Astrocyte (in vitro differentiated cells and primary cell): ENCODE measurements around the gene INSIG2. TPM values are rescaled to one million over a fixed set of nuclear protein-coding genes. Genes with fewer than 3 reads are reported as not detected.
A peak's percentile ranks its signal among the peaks of the same experiment; 100 is the strongest.

Source experiments
- DNase-seq: peaks from one replicate; pipeline ENCODE4 v3.0.0-alpha.2; 2010; ENCODE audit warnings: low read depth
- FAIRE-seq: peaks from 2 replicates; lab custom pipeline; 2011; peaks lifted over from hg19 to GRCh38; lab: Jason Lieb, UNC
- H2AFZ ChIP-seq: 2 replicates; pipeline ENCODE4 v1.6.0; 2012; ENCODE audit warnings: low read depth, low read length, inconsistent platforms
- H3K27ac ChIP-seq: 2 replicates; pipeline ENCODE4 v1.5.1; 2011; ENCODE audit warnings: low read depth, low read length, inconsistent platforms
- H3K27me3 ChIP-seq: 2 replicates; pipeline ENCODE4 v1.6.0; 2011; ENCODE audit warnings: low read length, inconsistent platforms; ENCODE audit not compliant: insufficient read depth
- H3K36me3 ChIP-seq: 2 replicates; pipeline ENCODE4 v1.5.1; 2011; ENCODE audit warnings: low read length, inconsistent platforms; ENCODE audit not compliant: insufficient read depth
- H3K4me1 ChIP-seq: 2 replicates; pipeline ENCODE4 v1.5.1; 2011; ENCODE audit warnings: low read length, inconsistent platforms; ENCODE audit not compliant: insufficient read depth
- H3K4me2 ChIP-seq: 2 replicates; pipeline ENCODE4 v1.6.0; 2012; ENCODE audit warnings: low read length, inconsistent platforms
- H3K4me3 ChIP-seq: 2 replicates; pipeline ENCODE4 v1.5.1; 2011; ENCODE audit warnings: low read depth, mild to moderate bottlenecking, low read length, inconsistent platforms; ENCODE audit not compliant: insufficient read depth
- H3K79me2 ChIP-seq: 2 replicates; pipeline ENCODE4 v1.6.0; 2012; ENCODE audit warnings: mild to moderate bottlenecking, low read length, inconsistent platforms; ENCODE audit not compliant: insufficient read depth
- H3K9ac ChIP-seq: 2 replicates; pipeline ENCODE4 v1.6.0; 2012; ENCODE audit warnings: mild to moderate bottlenecking, low read length, inconsistent platforms
- H3K9me3 ChIP-seq: 2 replicates; pipeline ENCODE4 v1.5.1; 2012; ENCODE audit warnings: low read depth, mild to moderate bottlenecking, low read length, inconsistent platforms; ENCODE audit not compliant: insufficient read depth
- H4K20me1 ChIP-seq: 2 replicates; pipeline ENCODE4 v1.6.0; 2012; ENCODE audit warnings: low read length, inconsistent platforms; ENCODE audit not compliant: insufficient read depth
- H3K27ac Mint-ChIP-seq: one replicate; pipeline ENCODE4 v1.8.0; 2021; ENCODE audit warnings: mild to moderate bottlenecking, mixed read lengths; ENCODE audit not compliant: unreplicated experiment
- H3K27me3 Mint-ChIP-seq: one replicate; pipeline ENCODE4 v1.8.0; 2021; ENCODE audit warnings: low read depth, mixed read lengths; ENCODE audit not compliant: unreplicated experiment
- H3K36me3 Mint-ChIP-seq: one replicate; pipeline ENCODE4 v1.8.0; 2021; ENCODE audit warnings: low read depth, mixed read lengths; ENCODE audit not compliant: unreplicated experiment
- H3K4me1 Mint-ChIP-seq: one replicate; pipeline ENCODE4 v1.8.0; 2021; ENCODE audit warnings: low read depth, mixed read lengths; ENCODE audit not compliant: unreplicated experiment
- H3K4me3 Mint-ChIP-seq: one replicate; pipeline ENCODE4 v1.8.0; 2021; ENCODE audit warnings: mild to moderate bottlenecking, moderate library complexity, mixed read lengths; ENCODE audit not compliant: unreplicated experiment
- H3K9me3 Mint-ChIP-seq: one replicate; pipeline ENCODE4 v1.8.0; 2021; ENCODE audit warnings: mild to moderate bottlenecking, mixed read lengths; ENCODE audit not compliant: unreplicated experiment
- CTCF ChIP-seq: IDR thresholded peaks from 2 replicates; pipeline ENCODE4 v1.5.1; 2011; ENCODE audit warnings: low read depth, mild to moderate bottlenecking, inconsistent platforms, low read length, moderate library complexity; ENCODE audit not compliant: insufficient read depth
- EZH2 ChIP-seq: IDR thresholded peaks from 2 replicates; pipeline ENCODE4 v1.6.1; 2012; ENCODE audit warnings: mild to moderate bottlenecking, low read length, inconsistent platforms; ENCODE audit not compliant: insufficient read depth
- total RNA-seq: library from RNA; stranded (reverse); gene quantifications from 2 replicates; pipeline ENCODE4 v1.2.1, GENCODE V29; 2021

Gene INSIG2
- total RNA-seq, 1 donor from 2014 or later, result 32.2 TPM

DNA sequence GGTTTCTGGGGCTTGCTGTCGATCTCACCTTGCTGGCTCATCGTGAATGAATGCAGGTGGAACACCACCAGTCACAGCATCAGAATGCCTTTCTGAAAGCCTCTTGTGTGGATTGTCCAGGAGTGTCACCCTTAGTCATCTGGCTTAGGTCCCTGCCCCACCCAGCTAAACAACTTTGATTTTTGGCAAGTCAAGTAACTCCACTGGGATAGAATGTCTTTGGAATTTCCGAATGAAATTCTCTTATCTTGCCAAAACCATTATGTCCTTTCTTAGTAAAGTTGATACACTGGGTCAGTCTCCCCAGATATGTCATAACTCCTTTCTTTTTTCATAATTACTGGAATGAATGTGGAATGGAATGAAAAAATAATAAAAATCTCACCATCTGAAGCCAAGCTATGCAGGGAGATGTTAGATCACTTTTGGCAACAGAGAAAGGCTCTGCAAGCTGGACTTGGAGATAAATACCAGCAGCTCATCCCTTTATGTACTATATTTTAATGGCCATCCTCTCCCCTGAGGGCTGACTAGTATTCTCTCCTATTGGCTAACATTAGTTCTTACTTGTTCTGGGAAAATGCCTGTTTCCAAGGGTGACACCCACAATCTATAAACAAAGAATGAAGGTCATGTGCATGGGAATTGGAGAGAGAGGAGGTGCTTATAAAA lies 35.4 kb downstream of the INSIG2 start:
- FAIRE-seq, result no peak
- Histone ChIP-seq H3K27me3 (no peaks in the 10 kb centered on the region), H4K20me1 (no peaks in the 10 kb centered on the region), H3K4me1 (peaks cover 8% of the 10 kb centered on the region), H2AFZ (no peak overlapping the region), H3K4me2 (peak overlapping the region; percentile 31), H3K27ac (peak overlapping the region; percentile 64), H3K4me3 (no peak overlapping the region), H3K36me3 (no peaks in the 10 kb centered on the region), H3K9me3 (no peaks in the 10 kb centered on the region), H3K9ac (no peak overlapping the region), H3K79me2 (no peaks in the 10 kb centered on the region)
- H3K27ac Mint-ChIP-seq, result peak overlapping the region; percentile 3
- no peak overlapping the region for H3K4me3 Mint-ChIP-seq
- H3K9me3 Mint-ChIP-seq, result no peaks in the 10 kb centered on the region
- no peak for TF ChIP-seq CTCF
- TF ChIP-seq EZH2, result no peak
- H3K36me3 Mint-ChIP-seq, result peaks cover 2% of the 10 kb centered on the region
- no peaks in the 10 kb centered on the region for H3K27me3 Mint-ChIP-seq
- peaks cover 18% of the 10 kb centered on the region for H3K4me1 Mint-ChIP-seq
- DNase-seq, result peak; percentile 89

DNA sequence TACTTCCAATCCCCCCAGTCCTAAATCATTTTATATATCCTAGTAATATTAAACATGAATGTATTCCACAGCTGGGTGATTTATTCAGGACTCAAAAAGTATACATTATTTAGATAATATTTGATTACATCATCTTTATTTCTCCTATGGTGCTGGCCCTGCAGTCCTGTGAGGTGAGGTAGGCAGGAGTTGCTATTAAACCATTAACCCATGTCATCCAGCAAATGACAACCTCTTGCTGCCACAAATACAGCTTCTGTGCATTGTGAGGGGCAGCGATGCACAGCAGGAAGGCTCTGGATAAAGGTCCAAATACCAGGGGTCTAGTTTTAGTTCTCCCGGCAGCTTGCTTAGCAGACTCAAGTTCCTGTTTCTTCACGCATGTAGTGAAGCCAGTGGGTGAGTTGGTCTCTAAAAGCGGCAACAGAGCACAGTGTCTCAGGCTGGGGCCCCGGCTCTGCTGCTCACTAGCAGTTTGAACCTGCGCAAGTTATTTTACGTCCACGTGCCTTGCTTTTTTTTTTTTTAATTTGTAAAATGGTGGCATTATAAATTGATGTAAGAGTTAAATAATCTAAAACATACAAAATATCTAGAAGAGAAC lies 36.1 kb downstream of the INSIG2 start:
- H3K4me3 Mint-ChIP-seq, result no peak overlapping the region
- H3K36me3 Mint-ChIP-seq, result peaks cover 2% of the 10 kb centered on the region
- H2AFZ ChIP-seq, result no peak overlapping the region
- no peak overlapping the region for H3K9ac ChIP-seq
- H3K4me1 Mint-ChIP-seq, result peaks cover 20% of the 10 kb centered on the region
- no peaks in the 10 kb centered on the region for H3K27me3 Mint-ChIP-seq
- peaks cover 8% of the 10 kb centered on the region for H3K4me1 ChIP-seq
- H3K27ac Mint-ChIP-seq, result no peak overlapping the region
- DNase-seq (no peak), FAIRE-seq (no peak)
- no peak overlapping the region for H3K4me2 ChIP-seq
- no peak overlapping the region for H3K4me3 ChIP-seq
- peak overlapping the region; percentile 64 for H3K27ac ChIP-seq
- H3K27me3 ChIP-seq, result no peaks in the 10 kb centered on the region
- H3K79me2 ChIP-seq, result no peaks in the 10 kb centered on the region
- TF ChIP-seq CTCF (no peak), EZH2 (no peak)
- H3K9me3 ChIP-seq, result no peaks in the 10 kb centered on the region
- H3K36me3 ChIP-seq, result no peaks in the 10 kb centered on the region
- no peaks in the 10 kb centered on the region for H3K9me3 Mint-ChIP-seq
- no peaks in the 10 kb centered on the region for H4K20me1 ChIP-seq

DNA sequence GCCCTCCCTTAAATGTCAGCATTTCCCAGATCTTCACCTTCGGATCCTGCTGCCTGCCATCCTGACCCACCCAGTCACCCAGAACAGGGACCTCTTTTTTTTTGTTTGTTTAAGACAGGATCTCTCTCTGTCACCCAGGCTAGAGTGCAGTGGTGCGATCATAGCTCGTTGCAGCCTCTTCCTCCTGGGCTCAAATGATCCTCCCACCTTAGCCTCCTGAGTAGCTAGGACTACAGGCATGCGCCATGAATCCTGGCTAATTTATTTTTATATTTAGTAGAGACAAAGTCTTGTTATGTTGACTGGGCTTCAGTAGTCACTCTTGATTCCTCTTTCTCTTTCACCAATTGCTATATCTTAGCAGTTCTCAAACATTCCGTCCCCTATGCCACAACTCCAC lies 39.0 kb downstream of the INSIG2 start:
- TF ChIP-seq EZH2, result no peak
- no peak for TF ChIP-seq CTCF
- Histone ChIP-seq H3K36me3 (no peaks in the 10 kb centered on the region), H3K9ac (no peak overlapping the region), H2AFZ (no peak overlapping the region), H3K4me2 (no peak overlapping the region), H4K20me1 (no peaks in the 10 kb centered on the region), H3K4me1 (peaks cover 8% of the 10 kb centered on the region), H3K79me2 (no peaks in the 10 kb centered on the region), H3K9me3 (no peaks in the 10 kb centered on the region), H3K27ac (no peak overlapping the region), H3K4me3 (no peak overlapping the region), H3K27me3 (no peaks in the 10 kb centered on the region)
- Mint-ChIP-seq H3K27ac (no peak overlapping the region), H3K4me3 (no peak overlapping the region), H3K4me1 (peaks cover 14% of the 10 kb centered on the region), H3K36me3 (peaks cover 4% of the 10 kb centered on the region), H3K27me3 (no peaks in the 10 kb centered on the region), H3K9me3 (no peaks in the 10 kb centered on the region)
- FAIRE-seq (no peak), DNase-seq (no peak)
